ENCODE data around the gene FCRL2. TPM values are rescaled to one million over a fixed set of nuclear protein-coding genes. Genes with fewer than 3 reads are reported as not detected.

The FCRL2 gene
- total and polyA plus RNA-seq, 2 experiments from 2014 or later = not detected

DNA sequence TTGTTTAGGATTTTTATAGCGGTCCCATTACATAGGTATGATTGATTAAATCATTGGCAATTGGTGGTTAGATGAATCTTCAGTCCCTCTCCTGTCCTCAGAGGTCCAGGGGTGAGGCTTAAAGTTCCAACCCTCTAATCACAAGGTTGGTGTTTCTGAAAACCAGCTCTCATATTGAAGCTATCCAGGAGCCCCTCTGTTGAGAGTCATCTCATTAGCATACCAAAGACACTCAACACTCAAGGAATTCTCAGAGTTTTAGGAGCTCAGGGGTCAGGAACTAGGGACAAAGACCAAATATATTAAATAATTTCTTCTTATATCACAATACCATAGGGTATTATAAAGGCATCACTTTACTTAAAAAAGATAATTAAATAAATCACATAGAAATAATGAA lies 23.3 kb downstream of the FCRL2 start (continued):
- TF ChIP-seq, protein P1, sequence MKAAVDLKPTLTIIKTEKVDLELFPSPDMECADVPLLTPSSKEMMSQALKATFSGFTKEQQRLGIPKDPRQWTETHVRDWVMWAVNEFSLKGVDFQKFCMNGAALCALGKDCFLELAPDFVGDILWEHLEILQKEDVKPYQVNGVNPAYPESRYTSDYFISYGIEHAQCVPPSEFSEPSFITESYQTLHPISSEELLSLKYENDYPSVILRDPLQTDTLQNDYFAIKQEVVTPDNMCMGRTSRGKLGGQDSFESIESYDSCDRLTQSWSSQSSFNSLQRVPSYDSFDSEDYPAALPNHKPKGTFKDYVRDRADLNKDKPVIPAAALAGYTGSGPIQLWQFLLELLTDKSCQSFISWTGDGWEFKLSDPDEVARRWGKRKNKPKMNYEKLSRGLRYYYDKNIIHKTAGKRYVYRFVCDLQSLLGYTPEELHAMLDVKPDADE (IDR thresholded peaks at IDR 0.05) = no peak

DNA sequence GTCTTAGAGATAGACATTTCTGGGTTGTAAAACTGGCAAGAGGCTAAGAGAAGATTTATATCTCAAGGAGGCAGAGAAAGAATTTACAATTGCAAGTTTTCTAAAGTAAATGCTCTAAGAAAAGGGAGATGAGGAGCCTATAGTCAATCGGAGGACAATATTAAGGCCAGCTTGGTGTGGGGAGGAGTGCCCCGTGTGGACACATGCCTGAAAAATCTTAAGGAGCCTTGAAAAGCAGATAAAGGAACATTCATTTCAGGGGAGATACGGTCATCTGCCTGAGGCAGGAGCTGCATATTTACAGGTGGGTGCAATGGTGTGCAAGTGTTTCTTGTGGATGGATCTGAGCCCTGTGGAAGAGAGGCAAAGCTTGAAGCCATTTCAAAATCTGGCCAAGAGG lies 25.6 kb downstream of the FCRL2 start:
- Histone ChIP-seq H4K20me1 (replicated peaks; ENCODE audit: insufficient read depth) (no peaks in the 10 kb centered on the region), H3K4me3 (no peak overlapping the region), H3K9me2 (ENCODE audit: insufficient read depth) (no peaks in the 10 kb centered on the region), H3K79me2 (replicated peaks; ENCODE audit: insufficient read depth) (no peaks in the 10 kb centered on the region), H3K36me3 (ENCODE audit: insufficient read depth) (no peaks in the 10 kb centered on the region), H3K4me1 (ENCODE audit: insufficient read depth) (peaks cover 17% of the 10 kb centered on the region; the same call in 1 of the 2 replicates), H3K27ac (ENCODE audit: low read depth) (no peak overlapping the region), H2AFZ (peak overlapping the region; percentile 63; the same call in 1 of the 2 replicates), H3F3A (replicated peaks; ENCODE audit: low read depth) (no peaks in the 10 kb centered on the region), H3K27me3 (ENCODE audit: insufficient read depth) (no peaks in the 10 kb centered on the region), H3K4me2 (no peak overlapping the region)
- H3K4me3 Mint-ChIP-seq = no peak overlapping the region
- TF ChIP-seq CREB1 (CRISPR knock-in tag; IDR thresholded peaks at IDR 0.05; ENCODE audit: low read depth) = no peak
- TF ChIP-seq, protein P2, sequence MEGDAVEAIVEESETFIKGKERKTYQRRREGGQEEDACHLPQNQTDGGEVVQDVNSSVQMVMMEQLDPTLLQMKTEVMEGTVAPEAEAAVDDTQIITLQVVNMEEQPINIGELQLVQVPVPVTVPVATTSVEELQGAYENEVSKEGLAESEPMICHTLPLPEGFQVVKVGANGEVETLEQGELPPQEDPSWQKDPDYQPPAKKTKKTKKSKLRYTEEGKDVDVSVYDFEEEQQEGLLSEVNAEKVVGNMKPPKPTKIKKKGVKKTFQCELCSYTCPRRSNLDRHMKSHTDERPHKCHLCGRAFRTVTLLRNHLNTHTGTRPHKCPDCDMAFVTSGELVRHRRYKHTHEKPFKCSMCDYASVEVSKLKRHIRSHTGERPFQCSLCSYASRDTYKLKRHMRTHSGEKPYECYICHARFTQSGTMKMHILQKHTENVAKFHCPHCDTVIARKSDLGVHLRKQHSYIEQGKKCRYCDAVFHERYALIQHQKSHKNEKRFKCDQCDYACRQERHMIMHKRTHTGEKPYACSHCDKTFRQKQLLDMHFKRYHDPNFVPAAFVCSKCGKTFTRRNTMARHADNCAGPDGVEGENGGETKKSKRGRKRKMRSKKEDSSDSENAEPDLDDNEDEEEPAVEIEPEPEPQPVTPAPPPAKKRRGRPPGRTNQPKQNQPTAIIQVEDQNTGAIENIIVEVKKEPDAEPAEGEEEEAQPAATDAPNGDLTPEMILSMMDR (conservative IDR thresholded peaks at IDR 0.05; ENCODE audit: low read depth in 2 of 2) = peak; percentile 39 to 42
- DNase-seq (ENCODE audit: low spot score) = peak; percentile 41
- peak; percentile 50 for ATAC-seq
- no peaks in the 10 kb centered on the region; the same call in 2 of the 3 replicates for H3K9me3 Mint-ChIP-seq
- peaks cover 9% of the 10 kb centered on the region for H3K27me3 Mint-ChIP-seq (ENCODE audit: insufficient read depth, low read depth, poor library complexity)
- H3K27ac Mint-ChIP-seq = no peak overlapping the region
- peaks cover 13% of the 10 kb centered on the region for H3K4me1 Mint-ChIP-seq
- no peaks in the 10 kb centered on the region for H3K36me3 Mint-ChIP-seq (ENCODE audit: low read depth)

DNA sequence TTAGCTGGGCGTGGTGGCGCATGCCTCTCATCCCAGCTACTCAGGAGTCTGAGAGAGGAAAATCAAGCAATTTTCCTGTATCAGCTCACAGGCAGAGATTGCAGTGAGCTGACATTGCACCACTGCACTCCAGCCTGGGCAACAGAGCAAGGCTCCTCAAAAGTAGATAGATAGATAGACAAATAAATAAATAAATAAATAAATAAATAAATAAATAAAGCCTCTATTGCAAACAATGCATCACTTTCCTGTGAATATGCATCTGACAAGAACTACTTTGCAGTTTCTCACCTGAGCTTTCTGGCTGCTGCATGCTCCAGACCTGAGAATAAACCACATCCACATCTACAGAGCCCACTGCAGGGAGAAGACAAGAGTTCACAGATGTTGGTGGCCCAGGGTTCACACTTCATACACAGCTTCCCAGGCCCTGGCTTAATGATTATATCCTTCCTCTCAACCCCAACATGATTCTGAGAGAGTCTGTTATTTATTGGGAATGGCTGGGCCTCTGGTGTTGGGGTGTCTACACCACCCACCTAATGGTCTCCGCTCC lies 28.6 kb downstream of the FCRL2 start:
- no peak for ATAC-seq
- Histone ChIP-seq H3K4me1 (ENCODE audit: insufficient read depth) (peaks cover 10% of the 10 kb centered on the region; the same call in 1 of the 2 replicates), H3F3A (replicated peaks; ENCODE audit: low read depth) (no peaks in the 10 kb centered on the region), H3K4me2 (no peak overlapping the region), H4K20me1 (replicated peaks; ENCODE audit: insufficient read depth) (no peaks in the 10 kb centered on the region), H3K4me3 (no peak overlapping the region), H3K9me2 (ENCODE audit: insufficient read depth) (no peaks in the 10 kb centered on the region), H2AFZ (no peak overlapping the region), H3K27ac (ENCODE audit: low read depth) (no peak overlapping the region), H3K36me3 (ENCODE audit: insufficient read depth) (no peaks in the 10 kb centered on the region), H3K27me3 (ENCODE audit: insufficient read depth) (no peaks in the 10 kb centered on the region), H3K79me2 (replicated peaks; ENCODE audit: insufficient read depth) (no peaks in the 10 kb centered on the region)
- Mint-ChIP-seq H3K36me3 (ENCODE audit: low read depth) (no peaks in the 10 kb centered on the region), H3K27ac (no peak overlapping the region), H3K27me3 (ENCODE audit: insufficient read depth, low read depth, poor library complexity) (peaks cover 6% of the 10 kb centered on the region), H3K4me1 (peaks cover 13% of the 10 kb centered on the region), H3K9me3 (no peaks in the 10 kb centered on the region; the same call in 2 of the 3 replicates), H3K4me3 (no peak overlapping the region)
- no peak for DNase-seq (ENCODE audit: low spot score)
- TF ChIP-seq JUNB (IDR thresholded peaks at IDR 0.05; ENCODE audit: unreplicated experiment) (no peak), EZH2 (IDR thresholded peaks at IDR 0.05; ENCODE audit: low read depth, unreplicated experiment) (no peak), STAT1 (IDR thresholded peaks at IDR 0.05; ENCODE audit: unreplicated experiment) (no peak), ZNF331 (CRISPR knock-in tag; IDR thresholded peaks at IDR 0.05; ENCODE audit: low read depth) (no peak), NANOG (IDR thresholded peaks at IDR 0.05; ENCODE audit: borderline replicate concordance) (no peak), ZNF114 (CRISPR knock-in tag; IDR thresholded peaks at IDR 0.05) (no peak), EZH2phosphoT487 (IDR thresholded peaks at IDR 0.05; ENCODE audit: unreplicated experiment) (no peak)
- TF ChIP-seq, protein P1 (IDR thresholded peaks at IDR 0.05) = no peak

All from GM23338 (cell line).